SK-N-SH (cell line): Measurements from ENCODE around the gene MNS1. TPM values are rescaled to one million over a fixed set of nuclear protein-coding genes. Genes with fewer than 3 reads are reported as not detected.
"Not testable (repeated sequence)": the region's sequence is repeated elsewhere in the genome, so short reads cannot be mapped to it uniquely, and the experiment has no call there.

Source experiments
- CTCF ChIA-PET: fragments of 300-600, 350-600 bp; formaldehyde crosslinking; extraction: SDS; loops from one replicate; lab custom pipeline; 2021; lab: Yijun Ruan, JAX
- POLR2A ChIA-PET: fragments of 350-600 bp; sonication (Branson Sonifier 250); formaldehyde crosslinking; extraction: SDS; loops from one replicate; lab custom pipeline; 2020; ENCODE audit warnings: antibody characterized with exemption, inconsistent platforms; lab: Yijun Ruan, JAX
- DNase-seq: peaks from one replicate; pipeline ENCODE4 v3.0.0; 2012
- H2AFZ ChIP-seq: fragments of 200-600 bp; sonication (generic); 2 replicates; pipeline ENCODE4 v1.8.1; 2016; ENCODE audit warnings: antibody characterized with exemption, mild to moderate bottlenecking, low read depth
- H3F3A ChIP-seq: fragments of 200-600 bp; sonication (generic); replicated peaks from 2 replicates; pipeline ENCODE3; 2016; ENCODE audit warnings: antibody characterized with exemption, mild to moderate bottlenecking; ENCODE audit not compliant: insufficient read depth
- H3K27ac ChIP-seq, 2 experiments: fragments of 200-500 bp in 1 of 2; fragments of 200-600 bp in 1 of 2; sonication (Bioruptor generic) in 1 of 2; sonication (generic), shearing (Covaris generic) in 1 of 2; 2 replicates each; pipeline versions ENCODE4 v1.5.1 to v1.6.1; 2014 to 2016; ENCODE audit warnings: low read depth in 2 of 2, inconsistent platforms in 1 of 2, low read length in 1 of 2, mild to moderate bottlenecking in 1 of 2, mixed read lengths in 1 of 2
- H3K27me3 ChIP-seq: fragments of 200-600 bp; sonication (generic), shearing (Covaris generic); 2 replicates; pipeline ENCODE4 v1.6.1; 2016; ENCODE audit warnings: mixed run types; ENCODE audit not compliant: insufficient read depth
- H3K36me3 ChIP-seq, 2 experiments: fragments of 200-500 bp in 1 of 2; fragments of 200-600 bp in 1 of 2; sonication (Bioruptor generic) in 1 of 2; sonication (generic) in 1 of 2; replicated peaks in 1 of 2; 2 replicates each; pipeline versions ENCODE3 to v1.5.1; 2014 to 2016; ENCODE audit warnings: low read length in 1 of 2, mild to moderate bottlenecking in 1 of 2; ENCODE audit not compliant: insufficient read depth in 2 of 2, control insufficient read depth in 1 of 2
- H3K4me1 ChIP-seq, 2 experiments: fragments of 200-500 bp in 1 of 2; fragments of 200-600 bp in 1 of 2; sonication (Bioruptor generic) in 1 of 2; sonication (generic), shearing (Covaris generic) in 1 of 2; 2 replicates each; pipeline versions ENCODE4 v1.5.1 to v1.6.1; 2014 to 2016; ENCODE audit warnings: low read depth in 1 of 2, low read length in 1 of 2, mixed run types in 1 of 2; ENCODE audit not compliant: insufficient read depth in 2 of 2, control insufficient read depth in 1 of 2
- H3K4me2 ChIP-seq: fragments of 200-600 bp; sonication (generic), shearing (Covaris generic); 2 replicates; pipeline ENCODE4 v1.6.1; 2017; ENCODE audit warnings: mixed run types
- H3K4me3 ChIP-seq, 2 experiments: fragments of 200-500 bp in 1 of 2; fragments of 200-600 bp in 1 of 2; sonication (Bioruptor generic) in 1 of 2; sonication (generic), shearing (Covaris generic) in 1 of 2; 2 replicates each; pipeline versions ENCODE4 v1.5.1 to v1.8.1; 2014 to 2016; ENCODE audit warnings: low read depth in 2 of 2, inconsistent platforms in 1 of 2, low read length in 1 of 2, mild to moderate bottlenecking in 1 of 2, mixed read lengths in 1 of 2, moderate library complexity in 1 of 2
- H3K79me2 ChIP-seq: fragments of 200-600 bp; sonication (generic); 2 replicates; pipeline ENCODE4 v1.8.1; 2017; ENCODE audit warnings: mild to moderate bottlenecking; ENCODE audit not compliant: insufficient read depth
- H3K9ac ChIP-seq: fragments of 200-600 bp; sonication (generic); 2 replicates; pipeline ENCODE4 v1.6.1; 2017; ENCODE audit warnings: mixed run types
- H3K9me2 ChIP-seq: fragments of 200-600 bp; sonication (generic); 2 replicates; pipeline ENCODE4 v1.6.1; 2017; ENCODE audit warnings: mixed run types
- H3K9me3 ChIP-seq: fragments of 200-600 bp; sonication (generic); 2 replicates; pipeline ENCODE4 v1.6.1; 2017; ENCODE audit warnings: mixed run types, mild to moderate bottlenecking, moderate library complexity
- H4K20me1 ChIP-seq: fragments of 200-600 bp; sonication (generic); 2 replicates; pipeline ENCODE4 v1.6.1; 2017; ENCODE audit warnings: mild to moderate bottlenecking, mixed run types; ENCODE audit not compliant: insufficient read depth
- ELF1 ChIP-seq: IDR thresholded peaks from 2 replicates; pipeline ENCODE4 v1.4.0; 2012
- EZH2phosphoT487 ChIP-seq: fragments of 200-600 bp; sonication (generic); IDR thresholded peaks from 2 replicates; pipeline ENCODE4 v1.6.1; 2017; ENCODE audit warnings: low read depth, mixed run types, mild to moderate bottlenecking, antibody characterized with exemption, moderate library complexity, borderline replicate concordance
- FOXM1 ChIP-seq: IDR thresholded peaks from 2 replicates; pipeline ENCODE4 v1.4.0; 2012; ENCODE audit warnings: low read depth, mild to moderate bottlenecking
- GATA2 ChIP-seq: sonication (generic); formaldehyde crosslinking; IDR thresholded peaks from 2 replicates; pipeline ENCODE4 v1.5.0; 2020; ENCODE audit warnings: mild to moderate bottlenecking, missing genetic modification reagents
- MEF2A ChIP-seq: IDR thresholded peaks from 2 replicates; pipeline ENCODE4 v1.4.0; 2012; ENCODE audit warnings: low read depth, borderline replicate concordance
- NFIC ChIP-seq: IDR thresholded peaks from 2 replicates; pipeline ENCODE4 v1.4.0; 2012; ENCODE audit warnings: borderline replicate concordance
- NRF1 ChIP-seq: IDR thresholded peaks from 2 replicates; pipeline ENCODE4 v1.6.1; 2012; ENCODE audit warnings: low read depth, mild to moderate bottlenecking, low read length
- RFX5 ChIP-seq: IDR thresholded peaks from 2 replicates; pipeline ENCODE4 v1.6.1; 2012; ENCODE audit warnings: mild to moderate bottlenecking, improper control_type of control experiment, low read length
- RXRA ChIP-seq: IDR thresholded peaks from 2 replicates; pipeline ENCODE4 v1.4.0; 2012; ENCODE audit warnings: low read depth, mild to moderate bottlenecking, borderline replicate concordance
- SIN3A ChIP-seq: IDR thresholded peaks from 2 replicates; pipeline ENCODE4 v1.6.1; 2012; ENCODE audit warnings: low read depth, mild to moderate bottlenecking, low read length, moderate library complexity, borderline replicate concordance
- SMC3 ChIP-seq: IDR thresholded peaks from 2 replicates; pipeline ENCODE4 v1.6.1; 2012; ENCODE audit warnings: low read depth, low read length, improper control_type of control experiment
- TAF1 ChIP-seq: IDR thresholded peaks from 2 replicates; pipeline ENCODE4 v1.6.1; 2012; ENCODE audit warnings: low read depth, mild to moderate bottlenecking, low read length, moderate library complexity, borderline replicate concordance
- TCF12 ChIP-seq: IDR thresholded peaks from 2 replicates; pipeline ENCODE4 v1.4.0; 2012
- TEAD4 ChIP-seq: IDR thresholded peaks from 2 replicates; pipeline ENCODE4 v1.4.0; 2012; ENCODE audit warnings: mild to moderate bottlenecking, borderline replicate concordance; ENCODE audit not compliant: insufficient read depth
- USF1 ChIP-seq: IDR thresholded peaks from 2 replicates; pipeline ENCODE4 v1.4.0; 2012; ENCODE audit warnings: low read depth, borderline replicate concordance
- YY1 ChIP-seq: IDR thresholded peaks from 2 replicates; pipeline ENCODE4 v1.4.0; 2012; ENCODE audit warnings: low read depth, mild to moderate bottlenecking
- WGBS: methylation state at CpG from one replicate; pipeline ENCODE4 v1.1.6; 2017; ENCODE audit warnings: low lambda C conversion rate; 5-methylcytosine and 5-hydroxymethylcytosine counted together
- polyA plus RNA-seq, 3 experiments: library from polyadenylated mRNA; depleted of rRNA; stranded (reverse); fragments of >200 nt; gene quantifications; 2 replicates each; pipeline ENCODE4 v1.2.3, GENCODE V29; 2012
- TF ChIP-seq, protein P1 (sequence below): fragments of 200-600 bp; sonication (generic); IDR thresholded peaks from 2 replicates; pipeline ENCODE4 v1.6.1; 2017; ENCODE audit warnings: antibody characterized with exemption, mild to moderate bottlenecking, moderate library complexity
- TF ChIP-seq, protein P2 (sequence below): IDR thresholded peaks from 2 replicates; pipeline ENCODE4 v1.4.0; 2012; ENCODE audit warnings: low read depth
- TF ChIP-seq, protein P3 (sequence below): IDR thresholded peaks from 2 replicates; pipeline ENCODE4 v1.6.1; 2012; ENCODE audit warnings: mild to moderate bottlenecking, low read depth, low read length, moderate library complexity

The MNS1 gene
- polyA plus RNA-seq, 1 of the 3 experiments (the other 2 are of a cell fraction), result 0.90 TPM

GRCh38 chr15:56490461-56490860, 25.5 kb upstream of the MNS1 start:
- no peaks in the 10 kb centered on the region for H3K9me3 ChIP-seq
- no peak overlapping the region for H3K27ac ChIP-seq
- H3F3A ChIP-seq, result no peaks in the 10 kb centered on the region
- H3K9me2 ChIP-seq, result no peaks in the 10 kb centered on the region
- no peak overlapping the region for H3K9ac ChIP-seq
- H3K27me3 ChIP-seq, result no peaks in the 10 kb centered on the region
- no peak overlapping the region for H3K4me2 ChIP-seq
- DNase-seq, result no peak
- WGBS, result 82% methylated on average over 1 of the region's 1 CpG
- no peak overlapping the region for H2AFZ ChIP-seq
- ChIA-PET CTCF (interaction anchor here (0.5 to 7.0 kb wide), 63 partner anchors 7 to 1057 kb away, joined by 3 to 118 read pairs (median 4); partner anchors contain the start of gene MNS1), POLR2A (no interaction called here)
- no peaks in the 10 kb centered on the region for H3K4me1 ChIP-seq
- no peaks in the 10 kb centered on the region for H4K20me1 ChIP-seq
- no peak for TF ChIP-seq TAF1
- no peak for TF ChIP-seq YY1
- no peak for TF ChIP-seq NFIC
- TF ChIP-seq GATA2 (CRISPR knock-in tag), result no peak
- TF ChIP-seq, protein P1, sequence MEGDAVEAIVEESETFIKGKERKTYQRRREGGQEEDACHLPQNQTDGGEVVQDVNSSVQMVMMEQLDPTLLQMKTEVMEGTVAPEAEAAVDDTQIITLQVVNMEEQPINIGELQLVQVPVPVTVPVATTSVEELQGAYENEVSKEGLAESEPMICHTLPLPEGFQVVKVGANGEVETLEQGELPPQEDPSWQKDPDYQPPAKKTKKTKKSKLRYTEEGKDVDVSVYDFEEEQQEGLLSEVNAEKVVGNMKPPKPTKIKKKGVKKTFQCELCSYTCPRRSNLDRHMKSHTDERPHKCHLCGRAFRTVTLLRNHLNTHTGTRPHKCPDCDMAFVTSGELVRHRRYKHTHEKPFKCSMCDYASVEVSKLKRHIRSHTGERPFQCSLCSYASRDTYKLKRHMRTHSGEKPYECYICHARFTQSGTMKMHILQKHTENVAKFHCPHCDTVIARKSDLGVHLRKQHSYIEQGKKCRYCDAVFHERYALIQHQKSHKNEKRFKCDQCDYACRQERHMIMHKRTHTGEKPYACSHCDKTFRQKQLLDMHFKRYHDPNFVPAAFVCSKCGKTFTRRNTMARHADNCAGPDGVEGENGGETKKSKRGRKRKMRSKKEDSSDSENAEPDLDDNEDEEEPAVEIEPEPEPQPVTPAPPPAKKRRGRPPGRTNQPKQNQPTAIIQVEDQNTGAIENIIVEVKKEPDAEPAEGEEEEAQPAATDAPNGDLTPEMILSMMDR, result no peak
- TF ChIP-seq SIN3A, result no peak
- TF ChIP-seq, protein P2, sequence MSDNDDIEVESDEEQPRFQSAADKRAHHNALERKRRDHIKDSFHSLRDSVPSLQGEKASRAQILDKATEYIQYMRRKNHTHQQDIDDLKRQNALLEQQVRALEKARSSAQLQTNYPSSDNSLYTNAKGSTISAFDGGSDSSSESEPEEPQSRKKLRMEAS, result no peak
- TF ChIP-seq, protein P3, sequence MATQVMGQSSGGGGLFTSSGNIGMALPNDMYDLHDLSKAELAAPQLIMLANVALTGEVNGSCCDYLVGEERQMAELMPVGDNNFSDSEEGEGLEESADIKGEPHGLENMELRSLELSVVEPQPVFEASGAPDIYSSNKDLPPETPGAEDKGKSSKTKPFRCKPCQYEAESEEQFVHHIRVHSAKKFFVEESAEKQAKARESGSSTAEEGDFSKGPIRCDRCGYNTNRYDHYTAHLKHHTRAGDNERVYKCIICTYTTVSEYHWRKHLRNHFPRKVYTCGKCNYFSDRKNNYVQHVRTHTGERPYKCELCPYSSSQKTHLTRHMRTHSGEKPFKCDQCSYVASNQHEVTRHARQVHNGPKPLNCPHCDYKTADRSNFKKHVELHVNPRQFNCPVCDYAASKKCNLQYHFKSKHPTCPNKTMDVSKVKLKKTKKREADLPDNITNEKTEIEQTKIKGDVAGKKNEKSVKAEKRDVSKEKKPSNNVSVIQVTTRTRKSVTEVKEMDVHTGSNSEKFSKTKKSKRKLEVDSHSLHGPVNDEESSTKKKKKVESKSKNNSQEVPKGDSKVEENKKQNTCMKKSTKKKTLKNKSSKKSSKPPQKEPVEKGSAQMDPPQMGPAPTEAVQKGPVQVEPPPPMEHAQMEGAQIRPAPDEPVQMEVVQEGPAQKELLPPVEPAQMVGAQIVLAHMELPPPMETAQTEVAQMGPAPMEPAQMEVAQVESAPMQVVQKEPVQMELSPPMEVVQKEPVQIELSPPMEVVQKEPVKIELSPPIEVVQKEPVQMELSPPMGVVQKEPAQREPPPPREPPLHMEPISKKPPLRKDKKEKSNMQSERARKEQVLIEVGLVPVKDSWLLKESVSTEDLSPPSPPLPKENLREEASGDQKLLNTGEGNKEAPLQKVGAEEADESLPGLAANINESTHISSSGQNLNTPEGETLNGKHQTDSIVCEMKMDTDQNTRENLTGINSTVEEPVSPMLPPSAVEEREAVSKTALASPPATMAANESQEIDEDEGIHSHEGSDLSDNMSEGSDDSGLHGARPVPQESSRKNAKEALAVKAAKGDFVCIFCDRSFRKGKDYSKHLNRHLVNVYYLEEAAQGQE, result no peak
- TF ChIP-seq ELF1, result no peak
- TF ChIP-seq RFX5, result no peak
- no peak for TF ChIP-seq EZH2phosphoT487
- TF ChIP-seq SMC3, result no peak
- TF ChIP-seq TEAD4, result no peak
- TF ChIP-seq FOXM1, result no peak
- TF ChIP-seq RXRA, result no peak
- TF ChIP-seq MEF2A, result no peak
- TF ChIP-seq NRF1, result no peak
- no peak for TF ChIP-seq TCF12
- no peak for TF ChIP-seq USF1
- no peak overlapping the region for H3K4me3 ChIP-seq
- no peaks in the 10 kb centered on the region for H3K36me3 ChIP-seq
- H3K79me2 ChIP-seq, result no peaks in the 10 kb centered on the region

DNA sequence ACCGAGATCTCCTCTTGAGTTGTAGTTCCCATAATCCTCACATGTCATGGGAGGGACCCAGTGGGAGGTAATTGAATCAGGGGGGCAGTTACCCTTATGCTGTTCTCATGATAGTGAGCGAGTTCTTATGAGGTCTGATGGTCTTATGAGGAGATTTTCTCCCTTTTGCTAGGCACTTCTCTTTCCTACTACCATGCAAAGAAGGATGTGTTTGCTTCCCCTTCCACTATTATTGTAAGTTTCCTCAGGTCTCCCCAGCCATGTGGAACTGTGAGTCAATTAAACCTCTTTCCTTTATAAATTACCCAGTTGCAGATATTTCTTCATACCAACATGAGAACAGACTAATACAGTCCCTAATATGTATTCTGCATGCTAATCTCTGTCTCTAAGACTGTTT, 21.3 kb upstream of the MNS1 start:
- H4K20me1 ChIP-seq, POLR2A ChIA-PET: not testable (repeated sequence)

DNA sequence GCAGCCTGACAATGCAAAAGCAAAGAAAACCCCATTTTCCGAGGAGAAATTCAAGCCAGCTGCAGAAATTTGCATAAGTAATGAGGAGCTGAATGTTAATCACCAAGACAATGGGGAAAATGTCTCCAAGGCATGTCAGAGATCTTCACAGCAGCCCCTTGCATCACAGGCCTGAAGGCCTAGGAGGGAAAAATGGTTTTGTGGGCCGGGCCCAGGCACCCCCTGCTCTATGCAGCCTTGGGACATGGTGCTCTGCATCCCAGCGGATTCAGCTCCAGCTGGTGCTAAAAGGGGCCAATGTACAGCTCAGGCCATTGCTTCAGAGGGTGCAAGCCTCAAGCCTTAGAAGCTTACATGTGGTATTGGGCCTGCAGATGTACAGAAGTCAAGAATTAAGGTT, 20.5 kb upstream of the MNS1 start:
- H3K4me3 ChIP-seq, H3K4me1 ChIP-seq, H3K36me3 ChIP-seq, H3K9me3 ChIP-seq, H3K27ac ChIP-seq, H3K9me2 ChIP-seq, H3K79me2 ChIP-seq, POLR2A ChIA-PET, H3K27me3 ChIP-seq, H4K20me1 ChIP-seq, H2AFZ ChIP-seq, H3F3A ChIP-seq, H3K9ac ChIP-seq, H3K4me2 ChIP-seq, DNase-seq: not testable (repeated sequence)
- WGBS, result 43% methylated on average over 3 of the region's 3 CpGs
- CTCF ChIA-PET, result interaction anchor here (1.9 kb wide), 1 partner anchor 11 kb away, joined by 6 read pairs; no protein-coding TSS in a partner anchor

More for the DNA sequence above, 21.3 kb upstream of the MNS1 start:
- DNase-seq, H2AFZ ChIP-seq, H3K9me2 ChIP-seq, H3K4me2 ChIP-seq, H3K4me1 ChIP-seq, H3K4me3 ChIP-seq, H3K9me3 ChIP-seq, H3K27me3 ChIP-seq, H3K9ac ChIP-seq, H3K36me3 ChIP-seq, H3K79me2 ChIP-seq, CTCF ChIA-PET, H3F3A ChIP-seq, H3K27ac ChIP-seq: not testable (repeated sequence)
- WGBS, result 45% methylated on average over 2 of the region's 2 CpGs
